ENCODE data around the gene PRKCQ.

PRKCQ gene

GRCh38 chr10:6565588-6565987 lies 14.5 kb downstream of the PRKCQ start:
- DNase-seq = no peak

GRCh38 chr10:6564367-6564766 lies 15.7 kb downstream of the PRKCQ start:
- no peak for DNase-seq

GRCh38 chr10:6563731-6564130 lies 16.3 kb downstream of the PRKCQ start:
- DNase-seq = no peak

- no peak for DNase-seq
Observed at GRCh38 chr10:6563075-6563474, 17.0 kb downstream of the PRKCQ start.

GRCh38 chr10:6562221-6562620 lies 17.9 kb downstream of the PRKCQ start:
- DNase-seq = no peak

GRCh38 chr10:6561552-6561951 lies 18.5 kb downstream of the PRKCQ start:
- no peak for DNase-seq

GRCh38 chr10:6558759-6559461 lies 21.2 kb downstream of the PRKCQ start:
- no peak for DNase-seq

- no peak for DNase-seq
Observed at GRCh38 chr10:6558272-6558671, 21.8 kb downstream of the PRKCQ start.

- DNase-seq = no peak
Observed at GRCh38 chr10:6553937-6554336, 26.1 kb downstream of the PRKCQ start.

GRCh38 chr10:6543431-6544005 lies 36.6 kb downstream of the PRKCQ start:
- no peak for DNase-seq

- DNase-seq = no peak
Observed at GRCh38 chr10:6542999-6543430, 37.1 kb downstream of the PRKCQ start.

- no peak for DNase-seq
Observed at GRCh38 chr10:6539833-6540232, 40.2 kb downstream of the PRKCQ start.

- no peak for DNase-seq
Observed at GRCh38 chr10:6537770-6538169, 42.3 kb downstream of the PRKCQ start.

GRCh38 chr10:6536102-6536501 lies 44.0 kb downstream of the PRKCQ start:
- no peak for DNase-seq

- no peak for DNase-seq
Observed at GRCh38 chr10:6535156-6535764, 44.8 kb downstream of the PRKCQ start.

- DNase-seq = no peak
Observed at GRCh38 chr10:6532321-6532720, 47.8 kb downstream of the PRKCQ start.

- no peak for DNase-seq
Observed at GRCh38 chr10:6530966-6531365, 49.1 kb downstream of the PRKCQ start.

- DNase-seq = no peak
Observed at GRCh38 chr10:6530211-6530840, 49.8 kb downstream of the PRKCQ start.

GRCh38 chr10:6528198-6528950 lies 51.7 kb downstream of the PRKCQ start:
- DNase-seq = no peak

- DNase-seq = no peak
Observed at GRCh38 chr10:6525599-6526165, 54.4 kb downstream of the PRKCQ start.

- DNase-seq = no peak
Observed at GRCh38 chr10:6522230-6522629, 57.8 kb downstream of the PRKCQ start.

- DNase-seq = no peak
Observed at GRCh38 chr10:6520138-6520537, 59.9 kb downstream of the PRKCQ start.

Data from NCI-H146 (cell line).